Measurements from ENCODE around the gene HES2.

- TF ChIP-seq ZNF274 (IDR thresholded peaks at IDR 0.05; ENCODE audit: low read depth, low read length) (no peak), SUZ12 (IDR thresholded peaks at IDR 0.05; ENCODE audit: extremely low read depth, insufficient read depth, insufficient read length) (no peak)
These were observed 26.9 kb upstream of the HES2 start for GRCh38 chr1:6446665-6447015.

Data from NT2/D1 (cell line).